Thoracic aorta (tissue), 2 donors: Measurements from ENCODE around the gene VGLL4. TPM values are rescaled to one million over a fixed set of nuclear protein-coding genes. Genes with fewer than 3 reads are reported as not detected.

Experiments
- ATAC-seq: fragments of 150-250 bp; one replicate; pipeline ENCODE4 v1.8.0; 2017; ENCODE audit warnings: low read depth; ENCODE audit not compliant: insufficient number of reproducible peaks, low FRiP score
- DNase-seq: peaks from one replicate; pipeline ENCODE4 v3.0.0-alpha.2; 2020; ENCODE audit warnings: low spot score
- H3K27ac ChIP-seq, 2 donors: fragments of 200-600 bp; sonication (generic); 1 replicate in 1 of 2; 2 replicates in 1 of 2; pipeline ENCODE4 v1.5.1; 2016; ENCODE audit warnings: mild to moderate bottlenecking in 2 of 2, moderate library complexity in 2 of 2
- H3K27me3 ChIP-seq: fragments of 200-600 bp; sonication (generic); replicated peaks from 2 replicates; pipeline ENCODE4 v1.6.0; 2016; ENCODE audit warnings: mild to moderate bottlenecking; ENCODE audit not compliant: insufficient read depth
- H3K36me3 ChIP-seq: fragments of 200-600 bp; sonication (generic); one replicate; pipeline ENCODE4 v1.5.1; 2016
- H3K4me1 ChIP-seq, 2 donors: fragments of 200-600 bp; sonication (generic); 1 replicate in 1 of 2; 2 replicates in 1 of 2; pipeline versions ENCODE4 v1.5.1 to v1.6.0; 2016; ENCODE audit warnings: low read depth in 2 of 2, mild to moderate bottlenecking in 1 of 2; ENCODE audit not compliant: control insufficient read depth in 1 of 2
- H3K4me3 ChIP-seq: fragments of 200-600 bp; sonication (generic); 2 replicates; pipeline ENCODE4 v1.5.1; 2016; ENCODE audit warnings: mild to moderate bottlenecking
- H3K9me3 ChIP-seq: fragments of 200-600 bp; sonication (generic); 2 replicates; pipeline ENCODE4 v1.5.1; 2016
- CTCF ChIP-seq: fragments of 200-600 bp; sonication (generic); IDR thresholded peaks from one replicate; pipeline ENCODE4 v1.5.1; 2019; ENCODE audit warnings: antibody characterized with exemption
- total RNA-seq, 2 donors: library from RNA; depleted of rRNA; stranded (reverse); fragments of >200 nt; gene quantifications; one replicate each; pipeline versions ENCODE4 v1.1.0 to v1.2.3, GENCODE V29; 2016

Gene VGLL4
- total RNA-seq, 2 donors from 2014 or later, result 113 to 114 TPM

DNA sequence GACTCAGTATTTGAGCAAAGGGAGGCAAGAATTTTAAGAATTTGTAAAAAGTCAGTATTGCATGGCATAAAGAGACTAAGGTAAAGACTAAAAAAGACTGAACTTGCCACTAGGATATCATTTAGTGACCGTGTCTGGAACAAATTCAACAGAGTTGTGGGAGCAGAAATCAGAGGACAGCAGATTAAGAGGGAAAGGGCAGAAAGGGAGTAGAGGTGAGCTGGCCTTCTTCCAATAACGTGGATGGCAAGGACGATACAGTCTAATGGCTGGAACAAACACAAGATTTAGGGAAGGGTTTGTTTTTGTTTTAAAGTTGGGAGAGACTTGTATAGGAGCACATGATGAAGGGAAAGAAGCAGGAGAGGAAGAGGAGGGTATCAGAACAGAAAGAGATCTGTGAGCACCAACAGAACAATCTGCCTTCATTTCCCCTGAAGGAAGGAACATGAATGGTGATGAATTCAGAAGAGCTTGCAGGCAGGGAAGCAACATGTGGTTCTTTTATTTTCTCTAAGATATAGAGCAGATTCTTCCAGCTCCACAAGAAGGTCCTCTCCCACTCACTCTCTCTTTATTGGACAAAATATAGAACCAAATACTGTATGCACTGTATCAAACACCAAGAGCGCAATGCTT is 8.6 kb downstream of the VGLL4 start:
- H3K4me3 ChIP-seq, result peak overlapping the region; percentile 23

GRCh38 chr3:11634081-11634635 is 9.6 kb downstream of the VGLL4 start:
- ATAC-seq, result no peak

More for the DNA sequence above, 8.6 kb downstream of the VGLL4 start:
- Histone ChIP-seq H3K36me3 (no peaks in the 10 kb centered on the region), H3K27ac (peak overlapping the region in 1 of 2 donors; percentile 32), H3K27me3 (no peaks in the 10 kb centered on the region), H3K9me3 (no peaks in the 10 kb centered on the region), H3K4me1 (peaks cover 59 to 92% of the 10 kb centered on the region in 2 donors)
- DNase-seq (no peak), ATAC-seq (no peak)
- TF ChIP-seq CTCF, result no peak

DNA sequence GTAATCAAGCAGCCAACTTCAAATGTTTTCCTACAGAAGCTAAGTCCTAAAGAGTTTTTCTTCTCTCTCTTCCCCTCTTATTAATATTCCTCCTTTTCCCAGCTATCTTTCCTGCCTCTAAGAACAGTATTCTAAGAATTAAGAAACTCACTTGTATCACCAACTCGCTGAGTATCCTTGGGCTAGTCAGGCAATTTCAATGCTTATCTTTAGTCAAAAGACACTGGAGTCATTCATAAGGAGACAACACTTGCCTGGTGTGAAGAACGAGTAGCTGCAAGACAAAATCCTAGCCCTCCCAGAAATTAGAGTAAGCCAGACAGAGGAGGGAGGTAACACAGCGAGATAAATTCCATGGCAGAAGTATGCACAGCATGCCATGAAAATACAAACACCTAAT is 10.7 kb downstream of the VGLL4 start:
- Histone ChIP-seq H3K9me3 (no peaks in the 10 kb centered on the region), H3K4me3 (no peak overlapping the region), H3K27me3 (no peaks in the 10 kb centered on the region), H3K27ac (peak overlapping the region; percentile 5 to 34), H3K36me3 (no peaks in the 10 kb centered on the region), H3K4me1 (peaks cover 47 to 86% of the 10 kb centered on the region in 2 donors)
- ATAC-seq (no peak), DNase-seq (no peak)
- no peak for TF ChIP-seq CTCF

More at GRCh38 chr3:11634081-11634635, 9.6 kb downstream of the VGLL4 start:
- Histone ChIP-seq H3K4me3 (no peak overlapping the region), H3K4me1 (peaks cover 50 to 92% of the 10 kb centered on the region in 2 donors), H3K27ac (no peak overlapping the region), H3K9me3 (no peaks in the 10 kb centered on the region), H3K27me3 (no peaks in the 10 kb centered on the region), H3K36me3 (no peaks in the 10 kb centered on the region)
- TF ChIP-seq CTCF, result no peak
- DNase-seq, result no peak

- Histone ChIP-seq H3K4me1 (peaks cover 47 to 82% of the 10 kb centered on the region in 2 donors), H3K36me3 (no peaks in the 10 kb centered on the region), H3K27ac (peak overlapping the region; percentile 5 to 34), H3K9me3 (no peaks in the 10 kb centered on the region), H3K4me3 (no peak overlapping the region), H3K27me3 (no peaks in the 10 kb centered on the region)
- TF ChIP-seq CTCF, result no peak
- DNase-seq (no peak), ATAC-seq (no peak)
Observed at GRCh38 chr3:11632564-11632963, 11.2 kb downstream of the VGLL4 start.

DNA sequence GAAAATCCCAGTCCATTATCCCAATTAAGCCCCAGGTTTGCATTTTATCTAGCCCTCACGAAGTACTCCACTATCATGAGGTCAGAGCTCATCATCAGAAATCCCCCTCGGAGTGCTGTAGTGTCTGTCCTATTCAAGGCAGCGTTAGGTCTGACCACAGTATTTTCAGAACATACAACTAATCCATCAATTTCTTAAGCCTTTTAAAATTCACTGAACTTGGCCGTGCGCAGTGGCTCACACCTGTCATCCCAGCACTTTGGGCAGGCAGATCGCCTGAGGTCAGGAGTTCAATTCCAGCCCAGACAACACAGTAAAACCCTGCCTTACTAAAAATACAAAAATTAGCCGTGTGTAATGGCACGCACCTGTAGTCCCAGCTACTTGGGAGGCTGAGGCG is 11.9 kb downstream of the VGLL4 start:
- Histone ChIP-seq H3K27ac (no peak overlapping the region), H3K27me3 (no peaks in the 10 kb centered on the region), H3K4me1 (peaks cover 48 to 74% of the 10 kb centered on the region in 2 donors), H3K9me3 (no peaks in the 10 kb centered on the region), H3K36me3 (no peaks in the 10 kb centered on the region), H3K4me3 (no peak overlapping the region)
- DNase-seq, result no peak
- TF ChIP-seq CTCF, result no peak
- no peak for ATAC-seq
